GM19351 (cell line): ENCODE data around the gene TRIM25.
"Not testable (repeated sequence)": the region's sequence is repeated elsewhere in the genome, so short reads cannot be mapped to it uniquely, and the experiment has no call there.

Experiments
- ATAC-seq: cut with Tn5 transposase; IDR thresholded peaks from one replicate; pipeline ENCODE4 v1.9.1; 2021; ENCODE audit warnings: mild to moderate bottlenecking, moderate library complexity; ENCODE audit not compliant: unreplicated experiment

TRIM25 gene, protein sequence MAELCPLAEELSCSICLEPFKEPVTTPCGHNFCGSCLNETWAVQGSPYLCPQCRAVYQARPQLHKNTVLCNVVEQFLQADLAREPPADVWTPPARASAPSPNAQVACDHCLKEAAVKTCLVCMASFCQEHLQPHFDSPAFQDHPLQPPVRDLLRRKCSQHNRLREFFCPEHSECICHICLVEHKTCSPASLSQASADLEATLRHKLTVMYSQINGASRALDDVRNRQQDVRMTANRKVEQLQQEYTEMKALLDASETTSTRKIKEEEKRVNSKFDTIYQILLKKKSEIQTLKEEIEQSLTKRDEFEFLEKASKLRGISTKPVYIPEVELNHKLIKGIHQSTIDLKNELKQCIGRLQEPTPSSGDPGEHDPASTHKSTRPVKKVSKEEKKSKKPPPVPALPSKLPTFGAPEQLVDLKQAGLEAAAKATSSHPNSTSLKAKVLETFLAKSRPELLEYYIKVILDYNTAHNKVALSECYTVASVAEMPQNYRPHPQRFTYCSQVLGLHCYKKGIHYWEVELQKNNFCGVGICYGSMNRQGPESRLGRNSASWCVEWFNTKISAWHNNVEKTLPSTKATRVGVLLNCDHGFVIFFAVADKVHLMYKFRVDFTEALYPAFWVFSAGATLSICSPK

DNA sequence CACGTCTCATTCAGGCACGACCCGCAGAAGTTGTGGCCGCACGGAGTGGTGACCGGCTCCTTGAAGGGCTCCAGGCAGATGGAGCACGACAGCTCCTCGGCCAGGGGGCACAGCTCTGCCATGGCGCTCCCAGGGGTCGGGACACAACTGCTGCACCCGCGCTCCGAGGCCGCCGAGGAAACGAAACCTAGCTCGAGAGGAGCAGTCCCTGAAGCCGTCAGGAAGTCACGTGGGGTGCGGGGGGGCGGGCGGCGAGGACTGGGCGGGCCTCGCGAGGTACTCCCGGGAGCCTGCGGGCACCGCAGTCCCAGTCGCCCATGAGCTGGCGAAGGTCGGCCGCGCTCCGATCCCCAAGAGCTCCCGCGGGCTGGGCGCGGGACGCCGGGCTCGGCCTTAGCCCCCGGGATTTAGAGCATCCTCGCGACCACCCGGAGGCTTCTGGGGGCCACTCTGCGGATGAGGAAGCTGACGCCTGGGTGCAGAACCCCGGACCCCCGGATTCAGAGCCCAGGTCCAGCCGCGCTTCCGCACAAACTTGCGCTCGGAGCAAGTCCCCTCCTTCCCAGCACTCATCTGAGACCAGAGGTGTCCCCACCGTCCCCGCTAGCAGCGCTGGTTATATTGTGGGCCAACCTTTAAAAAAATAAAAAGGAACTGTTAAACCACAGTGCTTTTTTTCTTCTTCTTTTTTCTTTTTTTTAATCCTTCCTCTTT, at the start of gene TRIM25:
TRIM25 (minus strand) TSS at position 183 of the 714 bp plus-strand sequence; CDS start at position 122, 61 bp downstream.
- ATAC-seq, result peak; percentile 67

DNA sequence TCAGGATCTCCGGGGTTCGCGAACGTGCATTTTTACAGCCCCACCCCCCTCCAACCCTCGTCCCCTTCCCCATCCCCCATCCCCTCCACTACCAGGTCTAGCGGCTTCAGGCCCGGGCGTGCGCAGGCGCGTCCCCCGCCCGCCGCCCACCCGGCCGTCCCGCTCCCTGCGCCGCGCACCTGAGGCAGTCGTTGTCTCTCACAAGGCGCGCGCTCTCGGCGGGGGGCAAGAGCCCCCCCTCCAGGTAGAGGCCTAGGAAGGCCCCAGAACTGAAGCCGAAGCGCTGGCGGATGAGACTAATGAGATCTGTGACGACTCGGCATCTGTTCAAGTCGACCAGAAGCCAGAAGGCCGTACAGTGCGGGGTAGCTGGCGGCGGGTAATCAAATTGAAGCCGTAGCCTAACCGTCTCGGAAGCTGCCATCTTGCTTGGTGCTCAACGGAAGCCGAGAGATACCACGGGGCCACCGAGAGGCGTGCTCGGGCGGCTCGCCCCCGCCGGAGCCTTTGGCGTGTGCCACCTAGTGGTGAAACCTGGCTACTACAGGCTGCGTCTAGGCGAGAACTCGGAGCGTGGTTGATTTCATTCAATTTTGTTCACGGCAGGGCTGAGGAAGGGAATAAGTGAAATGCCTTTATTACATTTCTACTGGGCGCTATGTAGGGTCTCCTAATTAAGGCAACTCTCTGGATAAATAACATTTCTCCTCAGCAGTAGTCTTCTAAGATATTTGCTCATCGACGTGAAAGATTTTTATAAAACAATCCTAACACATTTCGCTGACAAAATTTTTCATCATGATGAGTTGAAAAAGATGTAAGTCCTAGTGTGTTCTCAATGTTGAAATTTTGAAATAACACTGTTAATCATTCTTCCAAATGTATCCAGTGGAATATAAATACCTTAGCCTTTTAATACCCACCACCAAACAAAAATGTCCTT, 47.0 kb upstream of the TRIM25 start, which contains the start of gene COIL:
COIL (minus strand) TSS at position 455 of the 943 bp plus-strand sequence; CDS start at position 424, 31 bp downstream.
- ATAC-seq, result peak; percentile 98

DNA sequence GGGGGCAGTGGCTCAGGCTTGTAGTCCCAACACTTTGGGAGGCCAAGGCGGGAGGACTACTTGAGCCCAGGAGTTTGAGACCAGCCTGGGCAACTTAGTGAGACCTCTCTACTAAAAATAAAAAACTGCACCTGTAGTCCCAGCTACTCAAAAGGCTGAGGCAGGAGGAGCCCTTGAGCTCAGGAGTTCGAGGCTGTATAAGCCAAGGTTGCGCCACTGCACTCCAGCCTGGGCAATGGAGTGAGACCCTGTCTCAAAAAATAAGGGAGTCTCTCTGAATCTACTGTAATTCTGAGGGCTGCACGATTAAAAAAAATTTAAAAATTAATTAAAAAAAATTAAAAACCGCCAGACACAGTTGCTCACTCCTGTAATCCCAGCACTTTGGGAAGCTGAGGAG, 43.1 kb upstream of the TRIM25 start:
- ATAC-seq, result no peak

DNA sequence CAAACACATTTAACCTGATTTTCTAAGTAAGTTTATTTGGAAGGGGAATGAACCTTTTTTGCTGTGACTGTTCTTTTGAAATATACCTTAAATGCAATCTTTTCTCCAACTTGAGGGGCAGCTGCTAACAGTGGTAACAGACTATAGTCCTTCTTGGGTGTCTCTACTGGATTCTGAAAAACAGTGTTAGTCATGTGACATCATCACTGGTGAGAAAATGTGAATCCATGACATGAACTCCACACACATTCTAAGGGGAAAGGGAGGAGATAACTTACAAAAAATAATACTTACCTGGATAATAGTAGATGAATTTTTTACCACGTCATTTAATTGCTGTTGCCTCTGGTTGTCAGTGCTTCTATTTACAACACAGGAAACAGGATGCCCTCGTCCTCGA, 35.7 kb upstream of the TRIM25 start:
- no peak for ATAC-seq

DNA sequence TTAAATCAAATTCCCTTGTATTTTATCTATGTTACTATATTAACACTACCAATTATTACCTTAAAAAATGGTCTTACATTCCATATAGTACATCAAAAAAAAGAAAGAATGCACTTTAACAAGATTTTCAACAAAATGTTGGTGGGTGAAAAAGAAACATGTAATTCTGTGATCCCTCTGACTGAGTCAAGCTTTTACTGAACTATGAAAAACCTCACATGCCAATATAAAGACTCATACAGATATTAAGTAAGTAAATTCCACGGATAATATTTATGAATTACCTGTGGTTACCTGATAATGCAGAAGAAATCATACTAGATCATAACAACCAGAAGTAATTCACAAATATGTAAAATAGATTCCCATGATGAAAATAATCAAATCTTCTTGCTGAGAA, 34.6 kb upstream of the TRIM25 start:
- ATAC-seq, result no peak

DNA sequence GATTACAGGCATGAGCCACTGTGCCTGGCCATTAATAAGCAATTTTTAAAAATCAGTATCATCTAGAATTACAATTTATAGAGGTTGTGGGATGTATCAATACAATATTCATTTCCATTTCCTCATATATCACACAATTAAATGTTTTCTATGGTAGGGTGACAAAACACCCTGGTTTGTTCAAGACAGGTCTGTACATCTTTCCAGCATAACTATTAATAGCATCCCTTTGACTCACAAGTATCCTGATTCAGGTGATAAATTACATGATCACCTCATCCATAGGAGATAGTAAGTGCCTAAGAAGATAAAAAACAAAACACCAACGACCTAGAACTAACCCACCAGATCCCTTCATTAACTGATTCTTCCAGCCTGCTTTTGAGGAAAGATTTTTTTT, 33.9 kb upstream of the TRIM25 start:
- ATAC-seq, result no peak

DNA sequence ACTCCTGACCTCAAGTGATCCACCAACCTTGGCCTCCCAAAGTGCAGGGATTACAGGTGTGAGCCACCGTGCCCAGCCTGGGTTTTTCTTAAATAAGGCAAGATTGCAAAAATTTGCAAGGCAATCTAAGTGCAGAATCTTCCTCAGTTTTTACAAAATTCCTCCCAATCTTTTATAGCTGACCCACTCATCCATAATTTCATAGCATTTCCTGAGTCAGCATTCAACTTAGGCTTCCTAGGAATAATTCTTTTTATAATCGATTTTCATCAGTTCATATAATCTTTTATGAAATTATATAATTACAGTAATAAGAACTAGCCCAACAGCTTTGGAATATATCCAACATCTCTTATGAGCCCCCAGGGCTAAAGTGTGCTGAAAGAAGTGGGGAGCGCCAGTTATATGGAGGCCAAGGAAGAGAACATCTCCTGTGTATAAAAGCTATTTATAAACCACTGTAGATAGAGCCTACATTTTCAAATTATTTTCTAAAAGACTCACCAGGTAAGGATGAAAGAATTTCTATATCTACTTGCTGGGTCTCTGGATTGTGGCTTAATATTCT, 32.2 kb upstream of the TRIM25 start:
- no peak for ATAC-seq

DNA sequence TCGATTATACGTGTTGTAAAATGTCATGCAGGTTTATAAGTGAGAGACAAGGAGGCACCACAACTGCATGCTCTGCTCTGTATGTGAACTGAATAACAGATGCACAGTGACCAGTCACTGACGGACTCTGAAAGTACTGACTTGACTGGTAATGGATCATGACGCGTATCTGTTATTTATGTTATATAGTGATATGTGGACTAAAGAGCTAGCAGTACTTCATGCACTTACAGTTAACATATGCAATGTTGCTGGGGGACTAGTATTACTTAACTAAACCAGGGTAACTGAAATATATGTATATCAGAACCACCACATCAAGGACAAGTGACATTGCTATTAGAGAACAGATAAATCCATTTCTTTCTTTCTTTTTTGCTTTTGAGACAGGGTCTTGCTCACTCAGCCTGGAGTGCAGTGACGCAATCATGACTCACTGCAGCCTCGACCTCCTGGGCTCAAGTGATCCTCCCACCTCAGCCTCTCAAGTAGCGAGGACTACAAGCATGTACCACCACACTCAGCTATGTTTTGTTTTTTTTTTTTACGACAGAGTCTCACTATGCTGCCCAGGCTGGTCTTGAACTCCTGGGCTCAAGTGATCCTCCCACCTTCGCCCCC, 29.8 kb upstream of the TRIM25 start:
- ATAC-seq, result no peak

DNA sequence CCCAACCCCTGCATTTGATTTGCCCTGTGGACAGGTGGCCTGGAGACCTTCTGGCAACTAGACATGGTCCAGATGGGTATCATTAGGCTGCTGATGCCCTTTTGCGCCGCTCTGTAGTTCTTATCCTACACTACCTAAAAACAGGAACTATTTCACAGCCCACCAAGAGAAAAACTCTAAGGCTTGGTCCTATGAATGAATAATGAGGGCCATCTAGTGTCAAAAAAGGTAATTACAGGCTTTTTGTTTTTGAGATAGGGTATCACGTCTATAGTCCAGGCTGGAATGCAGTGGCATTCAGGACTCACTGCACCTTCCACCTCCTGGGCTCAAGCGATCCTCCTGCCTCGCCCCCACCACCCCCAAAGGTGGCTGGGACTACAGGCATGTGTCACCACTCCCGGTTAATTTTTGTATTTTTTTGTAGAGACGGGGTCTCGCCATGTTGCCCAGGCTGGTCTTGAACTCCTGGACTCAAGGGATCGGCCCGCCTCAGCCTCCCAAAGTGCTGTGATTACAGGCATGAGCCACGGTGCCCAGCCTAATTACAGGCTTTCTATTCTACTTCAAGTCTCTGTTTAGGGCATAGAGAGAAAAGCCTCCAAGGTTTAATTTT, 26.1 kb upstream of the TRIM25 start:
- ATAC-seq, result no peak

DNA sequence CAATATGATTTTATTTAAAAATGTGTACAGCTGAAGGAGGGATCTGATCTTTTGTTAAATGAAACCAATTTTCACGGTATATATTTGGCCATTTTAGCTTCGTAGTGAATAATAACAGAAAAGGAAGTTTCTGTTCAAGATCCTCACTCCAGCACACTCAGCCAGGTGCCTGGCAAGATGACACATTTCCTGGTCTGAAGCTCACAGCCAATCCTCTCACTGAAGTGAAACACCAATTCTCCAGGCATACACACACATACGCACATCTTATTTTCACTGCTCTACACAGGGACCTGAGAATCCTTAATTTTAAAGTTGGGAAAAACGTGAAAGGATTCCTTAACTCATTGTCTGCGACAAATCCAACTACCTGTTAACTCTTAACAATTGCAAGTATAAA, 24.4 kb upstream of the TRIM25 start:
- not testable (repeated sequence) for ATAC-seq

DNA sequence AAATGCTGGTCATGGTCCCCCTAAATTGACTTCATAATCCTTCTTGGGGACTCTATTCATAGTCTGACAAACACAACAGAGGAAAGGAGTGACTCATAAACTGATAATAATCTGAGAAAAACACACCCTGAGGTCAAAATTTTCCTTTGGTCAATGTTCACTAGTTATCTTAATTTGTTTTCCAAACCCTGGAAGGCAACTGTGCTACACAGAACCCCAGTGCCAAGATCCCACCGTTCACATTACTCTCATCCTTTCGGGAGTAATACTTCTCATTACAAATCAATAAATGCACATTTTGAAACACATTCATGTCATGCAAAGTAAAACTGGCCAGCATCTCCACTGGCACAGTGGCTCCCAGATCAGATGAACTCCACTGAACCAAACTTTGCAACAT, 23.8 kb upstream of the TRIM25 start:
- ATAC-seq, result no peak

DNA sequence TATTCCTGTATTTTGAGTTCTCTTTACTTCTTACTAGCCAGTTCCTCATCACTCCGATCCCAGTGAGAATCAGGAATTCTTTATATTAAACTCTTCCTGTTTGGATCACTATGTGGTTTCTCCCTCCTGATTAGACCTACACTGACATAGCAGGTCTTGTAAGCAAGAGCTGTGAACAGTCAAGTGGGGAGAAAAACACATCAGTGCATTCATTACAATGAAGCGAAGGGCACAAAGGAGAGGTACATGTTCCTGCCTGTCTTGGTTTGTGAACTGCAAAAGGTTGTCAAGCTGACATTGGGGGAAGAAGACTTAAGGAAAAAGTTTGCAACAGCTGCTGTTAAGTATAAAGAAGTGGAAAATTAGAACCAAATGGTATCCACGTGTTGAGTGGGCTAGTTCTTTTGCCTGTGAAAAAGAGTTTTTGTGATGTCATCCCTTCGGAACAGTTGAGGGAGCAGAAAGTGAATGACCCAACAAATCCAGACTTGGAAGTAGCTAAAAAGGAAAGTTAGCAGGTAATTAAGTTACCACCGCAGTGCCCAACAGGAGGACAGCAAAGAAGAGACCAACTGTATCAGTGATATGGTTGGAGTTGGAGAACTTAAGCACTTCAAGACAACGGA, 23.0 kb upstream of the TRIM25 start:
- ATAC-seq, result no peak

DNA sequence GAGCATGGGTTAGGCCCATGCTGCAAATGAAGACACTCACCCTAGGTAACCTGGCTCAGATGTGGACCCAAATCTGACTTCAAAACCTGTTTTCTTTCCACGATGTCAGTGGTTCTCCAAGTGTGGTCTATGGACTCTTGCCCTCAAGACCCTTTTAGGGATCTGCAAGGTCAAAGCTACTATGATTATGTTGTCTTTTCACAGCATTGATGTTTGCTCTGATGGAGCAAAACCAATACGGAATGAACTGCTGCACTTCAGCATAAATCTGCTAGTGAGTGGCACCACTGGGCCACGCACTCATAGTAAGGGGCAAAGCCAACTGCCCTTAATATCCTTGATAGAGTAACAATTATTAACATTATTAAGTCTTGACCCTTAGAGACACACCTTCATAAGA, 21.6 kb upstream of the TRIM25 start:
- ATAC-seq, result no peak

DNA sequence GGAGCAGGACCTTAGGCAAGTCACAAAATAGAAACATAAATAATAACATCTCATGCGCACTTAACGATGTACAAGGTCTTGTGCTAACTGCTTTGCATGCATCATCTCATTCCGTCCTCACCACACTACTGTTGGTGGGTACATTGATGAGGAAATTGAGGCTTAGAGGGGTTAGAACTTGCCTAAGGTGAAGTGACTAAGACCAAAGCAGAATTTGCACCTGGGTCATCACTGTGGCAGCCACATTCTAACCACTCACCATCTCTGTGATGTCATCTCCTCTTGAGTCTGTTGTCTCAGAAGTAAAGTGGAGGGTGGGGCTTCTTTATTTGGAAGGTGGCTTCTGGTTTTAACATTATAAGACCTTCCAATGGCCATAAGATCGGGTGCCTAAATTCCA, 20.4 kb upstream of the TRIM25 start:
- ATAC-seq, result no peak

DNA sequence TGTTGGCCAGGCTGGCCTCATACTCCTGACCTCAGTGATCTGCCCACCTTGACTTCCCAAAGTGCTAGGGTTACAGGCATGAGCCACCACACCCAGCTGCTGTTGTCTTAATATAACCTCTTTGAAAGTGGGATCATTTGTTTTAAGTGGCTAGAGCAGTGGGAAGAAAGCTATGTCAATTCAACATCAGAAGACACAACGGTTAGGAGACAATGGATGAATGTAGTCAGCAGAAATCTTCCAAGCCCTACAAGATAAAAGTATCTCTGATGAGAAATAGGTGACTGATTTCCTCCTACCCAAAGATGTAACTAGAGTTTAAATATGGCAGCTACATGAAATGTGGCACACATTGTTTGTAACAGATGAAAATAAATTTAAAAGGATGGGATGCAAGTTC, 20.0 kb upstream of the TRIM25 start:
- ATAC-seq, result no peak

DNA sequence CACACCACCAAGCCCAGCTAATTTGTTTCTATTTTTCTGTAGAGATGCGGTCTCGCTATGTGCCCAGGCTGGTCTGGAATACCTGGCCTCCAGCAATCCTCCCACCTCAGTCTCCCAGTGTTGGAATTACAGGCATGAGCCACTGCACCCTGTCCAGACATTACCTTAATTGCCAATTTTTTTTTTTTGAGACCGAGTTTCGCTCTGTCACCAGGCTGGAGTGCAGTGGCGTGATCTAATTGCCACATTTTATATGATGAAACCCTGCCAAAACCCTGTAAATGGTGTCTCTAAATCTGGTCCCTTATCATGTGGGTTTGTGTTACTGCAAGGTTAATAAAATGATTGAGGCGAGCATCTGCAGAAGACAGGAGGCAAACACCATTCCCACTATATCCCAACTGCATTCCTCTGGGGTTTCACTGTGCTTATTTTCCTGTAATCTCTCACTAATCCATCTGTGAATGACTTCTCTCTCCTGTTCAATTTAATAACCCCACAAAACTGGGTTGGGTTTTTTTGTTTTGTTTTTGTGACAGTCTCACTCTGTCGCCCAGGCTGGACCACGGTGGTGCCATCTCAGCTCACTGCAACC, 19.4 kb upstream of the TRIM25 start:
- no peak for ATAC-seq

DNA sequence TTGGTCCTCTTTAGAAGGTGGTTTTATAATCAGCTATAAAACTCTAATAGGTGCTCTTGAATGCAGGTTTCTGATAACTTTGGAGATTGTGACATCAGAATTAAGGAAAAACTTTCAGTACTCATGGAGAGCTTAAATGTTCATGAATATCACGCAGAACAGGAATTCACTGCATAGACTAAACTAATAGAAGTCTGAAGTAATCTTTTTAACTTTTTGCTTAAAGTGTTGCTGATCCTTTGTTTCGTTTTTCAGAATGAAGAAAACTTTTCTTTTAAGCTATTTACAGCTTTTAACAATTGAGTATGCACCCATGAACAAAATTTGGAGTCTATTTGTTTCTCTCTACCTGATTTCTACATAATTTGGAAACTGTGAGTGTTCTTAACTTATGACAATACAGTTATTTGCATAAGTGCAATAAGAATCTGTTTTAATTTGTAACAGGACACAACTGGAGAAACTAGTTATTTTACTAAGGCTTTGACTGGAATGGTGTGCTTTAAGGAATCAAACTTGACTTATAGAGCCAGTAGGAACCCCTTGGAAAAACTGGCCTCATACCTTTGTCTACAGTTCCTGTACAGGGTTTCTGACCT, 17.0 kb upstream of the TRIM25 start:
- ATAC-seq, result no peak

DNA sequence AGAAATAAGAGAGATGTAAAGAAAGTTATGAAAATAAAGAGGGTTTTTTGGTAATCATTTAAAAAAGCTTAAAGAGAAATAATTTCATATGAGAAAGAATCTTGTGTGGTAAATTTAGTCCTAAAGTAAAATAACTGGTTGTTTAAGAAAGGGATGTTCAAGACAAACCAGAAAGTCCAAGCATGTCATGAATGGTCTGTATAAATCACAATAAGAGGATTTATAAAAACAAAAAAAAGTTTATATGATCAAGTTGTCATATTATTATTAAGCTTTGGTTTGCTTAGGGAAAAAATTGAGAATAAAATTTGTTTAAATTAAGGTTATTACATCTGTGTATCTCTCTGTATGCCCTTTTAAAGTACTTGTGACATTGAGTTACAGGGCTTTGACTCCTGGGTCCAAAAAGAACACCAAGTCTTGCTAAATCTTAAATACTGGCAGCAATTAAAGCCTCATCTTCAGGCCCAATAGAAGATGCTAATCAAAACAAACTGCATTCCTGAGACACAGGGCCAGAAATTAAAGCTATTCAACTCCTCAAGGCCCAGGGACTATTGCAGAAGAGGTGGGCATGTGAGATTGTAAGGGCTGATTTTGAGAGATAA, 15.6 kb upstream of the TRIM25 start:
- no peak for ATAC-seq
